ENCODE measurements around the gene ANXA8L1. TPM values are rescaled to one million over a fixed set of nuclear protein-coding genes. Genes with fewer than 3 reads are reported as not detected.
"Not testable (repeated sequence)": the region's sequence is repeated elsewhere in the genome, so short reads cannot be mapped to it uniquely, and the experiment has no call there.

Gene ANXA8L1
- polyA plus RNA-seq (2014; cell fraction: cytosol; rRNA removed) = not detected in 2 replicates
- polyA plus RNA-seq (2014; cell fraction: nucleus; rRNA removed) = not detected in 2 replicates

GRCh38 chr10:46375406-46375805 is at the start of gene ANXA8L1:
Gene ANXA8L1 (plus strand): TSS chr10:46375776. CDS start chr10:46375852, 76 bp downstream.
- not testable (repeated sequence) for DNase-seq (ENCODE audit: low spot score)

- no peak for DNase-seq (ENCODE audit: low spot score)
Measured at GRCh38 chr10:46326066-46326465, 49.5 kb upstream of the ANXA8L1 start.

GRCh38 chr10:46326971-46327370 is 48.6 kb upstream of the ANXA8L1 start:
- no peak for DNase-seq (ENCODE audit: low spot score)

GRCh38 chr10:46327685-46328084 is 47.9 kb upstream of the ANXA8L1 start:
- no peak for DNase-seq (ENCODE audit: low spot score)

- no peak for DNase-seq (ENCODE audit: low spot score)
Measured at GRCh38 chr10:46328853-46329689, 46.5 kb upstream of the ANXA8L1 start.

GRCh38 chr10:46329690-46330016 is 45.9 kb upstream of the ANXA8L1 start:
- no peak for DNase-seq (ENCODE audit: low spot score)

- no peak for DNase-seq (ENCODE audit: low spot score)
Measured at GRCh38 chr10:46330894-46331293, 44.7 kb upstream of the ANXA8L1 start.

GRCh38 chr10:46365484-46365883 is 10.1 kb upstream of the ANXA8L1 start:
- DNase-seq (ENCODE audit: low spot score) = not testable (repeated sequence)

- DNase-seq (ENCODE audit: low spot score) = not testable (repeated sequence)
Measured at GRCh38 chr10:46367209-46367608, 8.4 kb upstream of the ANXA8L1 start.

- DNase-seq (ENCODE audit: low spot score) = not testable (repeated sequence)
Measured at GRCh38 chr10:46367666-46368240, 7.8 kb upstream of the ANXA8L1 start.

- DNase-seq (ENCODE audit: low spot score) = not testable (repeated sequence)
Measured at GRCh38 chr10:46368956-46369355, 6.6 kb upstream of the ANXA8L1 start.

- not testable (repeated sequence) for DNase-seq (ENCODE audit: low spot score)
Measured at GRCh38 chr10:46374410-46374809, 1.2 kb upstream of the ANXA8L1 start.

- not testable (repeated sequence) for DNase-seq (ENCODE audit: low spot score)
Measured at GRCh38 chr10:46377022-46377421, 1.4 kb downstream of the ANXA8L1 start.

GRCh38 chr10:46377651-46378050 is 2.1 kb downstream of the ANXA8L1 start:
- not testable (repeated sequence) for DNase-seq (ENCODE audit: low spot score)

GRCh38 chr10:46378108-46378507 is 2.5 kb downstream of the ANXA8L1 start:
- DNase-seq (ENCODE audit: low spot score) = not testable (repeated sequence)

GRCh38 chr10:46379233-46379848 is 3.8 kb downstream of the ANXA8L1 start:
- DNase-seq (ENCODE audit: low spot score) = not testable (repeated sequence)

GRCh38 chr10:46385858-46386257 is 10.3 kb downstream of the ANXA8L1 start:
- DNase-seq (ENCODE audit: low spot score) = not testable (repeated sequence)

GRCh38 chr10:46386694-46387093 is 11.1 kb downstream of the ANXA8L1 start:
- not testable (repeated sequence) for DNase-seq (ENCODE audit: low spot score)

- not testable (repeated sequence) for DNase-seq (ENCODE audit: low spot score)
Measured at GRCh38 chr10:46387309-46387902, 11.8 kb downstream of the ANXA8L1 start.

GRCh38 chr10:46391422-46391821 is 15.8 kb downstream of the ANXA8L1 start:
- not testable (repeated sequence) for DNase-seq (ENCODE audit: low spot score)

- not testable (repeated sequence) for DNase-seq (ENCODE audit: low spot score)
Measured at GRCh38 chr10:46396441-46397279, 21.1 kb downstream of the ANXA8L1 start.
